Suprapubic skin (tissue), 4 donors: ENCODE data around the gene COX8A. TPM values are rescaled to one million over a fixed set of nuclear protein-coding genes. Genes with fewer than 3 reads are reported as not detected.

Experiments
- DNase-seq, 2 donors: peaks; one replicate each; pipeline ENCODE4 v3.0.0-alpha.2; 2019; ENCODE audit warnings: low spot score in 2 of 2
- H3K27ac ChIP-seq: fragments of 200-600 bp; sonication (generic); one replicate; pipeline ENCODE4 v1.5.1; 2019
- H3K27me3 ChIP-seq: fragments of 200-600 bp; sonication (generic); one replicate; pipeline ENCODE4 v1.5.1; 2019
- H3K36me3 ChIP-seq: fragments of 200-600 bp; sonication (generic); one replicate; pipeline ENCODE4 v1.5.1; 2019
- H3K4me1 ChIP-seq: fragments of 200-600 bp; sonication (generic); one replicate; pipeline ENCODE4 v1.5.1; 2019
- H3K4me3 ChIP-seq: fragments of 200-600 bp; sonication (generic); one replicate; pipeline ENCODE4 v1.5.1; 2019; ENCODE audit warnings: mild to moderate bottlenecking
- H3K9me3 ChIP-seq: fragments of 200-600 bp; sonication (generic); one replicate; pipeline ENCODE4 v1.5.1; 2019
- CTCF ChIP-seq, 2 donors: fragments of 200-600 bp in 1 of 2; fragments of 450-650 bp in 1 of 2; sonication (generic) in 1 of 2; IDR thresholded peaks; one replicate each; pipeline ENCODE4 v1.5.1; 2016 to 2019; ENCODE audit warnings: antibody characterized with exemption in 2 of 2, mild to moderate bottlenecking in 1 of 2, moderate library complexity in 1 of 2
- EP300 ChIP-seq: sonication (generic); formaldehyde crosslinking; IDR thresholded peaks from one replicate; pipeline ENCODE4 v1.6.1; 2017; ENCODE audit warnings: antibody characterized with exemption
- POLR2A ChIP-seq, 2 donors: fragments of 450-650 bp; IDR thresholded peaks; one replicate each; pipeline ENCODE4 v1.6.1; 2017; ENCODE audit warnings: antibody characterized with exemption in 2 of 2, mild to moderate bottlenecking in 2 of 2, moderate library complexity in 2 of 2
- POLR2AphosphoS5 ChIP-seq, 3 donors: sonication (generic); formaldehyde crosslinking; IDR thresholded peaks; one replicate each; pipeline ENCODE4 v1.6.1; 2017; ENCODE audit warnings: antibody characterized with exemption in 3 of 3
- WGBS: methylation state at CpG from one replicate; pipeline ENCODE4 v1.1.5; 2018; 5-methylcytosine and 5-hydroxymethylcytosine counted together
- total RNA-seq, 4 donors: library from RNA; depleted of rRNA; stranded (reverse); fragments of >200 nt; gene quantifications; one replicate each; pipeline ENCODE4 v1.1.0, GENCODE V29; 2016

Gene COX8A
- total RNA-seq, 4 donors from 2014 or later, result 352 to 718 (median 708) TPM

GRCh38 chr11:63937713-63938478 lies 36.5 kb upstream of the COX8A start:
- Histone ChIP-seq H3K9me3 (no peaks in the 10 kb centered on the region), H3K36me3 (no peaks in the 10 kb centered on the region), H3K27me3 (no peaks in the 10 kb centered on the region), H3K4me1 (peaks cover 25% of the 10 kb centered on the region), H3K4me3 (peak overlapping the region; percentile 82), H3K27ac (peak overlapping the region; percentile 19)
- 31% methylated on average over 26 of the region's 30 CpGs for WGBS
- DNase-seq, result no peak
- TF ChIP-seq POLR2A (IDR thresholded peaks at IDR 0.05) (no peak), CTCF (IDR thresholded peaks at IDR 0.05) (no peak), POLR2AphosphoS5 (IDR thresholded peaks at IDR 0.05) (no peak), EP300 (no peak)

GRCh38 chr11:63938479-63939396 lies 35.7 kb upstream of the COX8A start, which contains the start of gene NAA40:
NAA40 (plus strand) TSS chr11:63939002; CDS start chr11:63939097, 95 bp downstream.
- Histone ChIP-seq H3K27me3 (no peaks in the 10 kb centered on the region), H3K9me3 (no peaks in the 10 kb centered on the region), H3K27ac (peak within 1 kb of the TSS; percentile 27), H3K4me1 (peaks cover 25% of the 10 kb centered on the region), H3K36me3 (no peaks in the 10 kb centered on the region), H3K4me3 (peak within 1 kb of the TSS; percentile 82)
- under 1% methylated on average over 57 of the region's 92 CpGs for WGBS
- peak; percentile 88 to 92 for DNase-seq
- no peak for TF ChIP-seq EP300
- TF ChIP-seq POLR2AphosphoS5 (IDR thresholded peaks at IDR 0.05), result peak in 1 of 3 donors; percentile 56

- TF ChIP-seq CTCF (IDR thresholded peaks at IDR 0.05), result no peak
- no peak for TF ChIP-seq POLR2A (IDR thresholded peaks at IDR 0.05)
- TF ChIP-seq EP300, result no peak
- no peak for TF ChIP-seq POLR2AphosphoS5 (IDR thresholded peaks at IDR 0.05)
- no peaks in the 10 kb centered on the region for H3K9me3 ChIP-seq
- peak overlapping the region; percentile 27 for H3K27ac ChIP-seq
- peaks cover 31% of the 10 kb centered on the region for H3K4me1 ChIP-seq
- 7% methylated on average over 13 of the region's 26 CpGs for WGBS
- no peaks in the 10 kb centered on the region for H3K27me3 ChIP-seq
- H3K36me3 ChIP-seq, result no peaks in the 10 kb centered on the region
- peak overlapping the region; percentile 82 for H3K4me3 ChIP-seq
- no peak for DNase-seq
Measured at GRCh38 chr11:63939397-63939891, 35.0 kb upstream of the COX8A start.

- Histone ChIP-seq H3K36me3 (no peaks in the 10 kb centered on the region), H3K4me3 (no peak overlapping the region), H3K27me3 (no peaks in the 10 kb centered on the region), H3K27ac (no peak overlapping the region), H3K9me3 (no peaks in the 10 kb centered on the region), H3K4me1 (peaks cover 42% of the 10 kb centered on the region)
- 80% methylated on average over 6 of the region's 6 CpGs for WGBS
- TF ChIP-seq POLR2AphosphoS5 (IDR thresholded peaks at IDR 0.05) (no peak), POLR2A (IDR thresholded peaks at IDR 0.05) (no peak), EP300 (no peak), CTCF (IDR thresholded peaks at IDR 0.05) (no peak)
- DNase-seq, result no peak
Measured at GRCh38 chr11:63940786-63941185, 33.6 kb upstream of the COX8A start.

GRCh38 chr11:63941901-63942300 lies 32.5 kb upstream of the COX8A start:
- Histone ChIP-seq H3K27me3 (no peaks in the 10 kb centered on the region), H3K4me3 (no peak overlapping the region), H3K27ac (no peak overlapping the region), H3K4me1 (peaks cover 45% of the 10 kb centered on the region), H3K36me3 (peaks cover under 1% of the 10 kb centered on the region), H3K9me3 (no peaks in the 10 kb centered on the region)
- WGBS, result 81% methylated on average over 4 of the region's 4 CpGs
- DNase-seq, result no peak
- TF ChIP-seq CTCF (IDR thresholded peaks at IDR 0.05) (no peak), POLR2A (IDR thresholded peaks at IDR 0.05) (no peak), EP300 (no peak), POLR2AphosphoS5 (IDR thresholded peaks at IDR 0.05) (no peak)
